Activated CD8-positive, alpha-beta memory T cell treated with anti-CD3 and anti-CD28 coated beads, Interleukin-2, amount 10 ng/mL, durations not matched to agents 7 days and 5 days (primary cell): ENCODE results near the gene NPRL2. TPM values are rescaled to one million over a fixed set of nuclear protein-coding genes. Genes with fewer than 3 reads are reported as not detected.

Experiments used
- ATAC-seq: fragments of 150-1000 bp; cut with Tn5 transposase; one replicate; pipeline ENCODE4 v1.10.0; 2021; ENCODE audit warnings: moderate library complexity
- CTCF ChIA-PET: fragments of 350-600 bp; sonication (Branson Sonifier 250); formaldehyde crosslinking; loops from one replicate; lab custom pipeline; 2021; ENCODE audit warnings: antibody characterized with exemption; lab: Charles Lee
- DNase-seq: peaks from one replicate; pipeline ENCODE4 v3.0.0-alpha.2; 2020
- H3K27ac Mint-ChIP-seq: one replicate; pipeline ENCODE4 v1.8.0; 2021; ENCODE audit warnings: mild to moderate bottlenecking, mixed read lengths
- H3K27me3 Mint-ChIP-seq: one replicate; pipeline ENCODE4 v1.8.0; 2021; ENCODE audit warnings: mixed read lengths
- H3K36me3 Mint-ChIP-seq: one replicate; pipeline ENCODE4 v1.8.0; 2021; ENCODE audit warnings: mild to moderate bottlenecking, mixed read lengths
- H3K4me1 Mint-ChIP-seq: one replicate; pipeline ENCODE4 v1.8.0; 2021; ENCODE audit warnings: mixed read lengths
- H3K4me3 Mint-ChIP-seq: one replicate; pipeline ENCODE4 v1.8.0; 2021; ENCODE audit warnings: mild to moderate bottlenecking, moderate library complexity, mixed read lengths
- H3K9me3 Mint-ChIP-seq: one replicate; pipeline ENCODE4 v1.8.0; 2022; ENCODE audit warnings: low read depth, mixed read lengths
- total RNA-seq, 2 experiments: library from RNA; stranded (reverse); gene quantifications; one replicate each; pipeline ENCODE4 v1.2.3, GENCODE V29; 2021

The NPRL2 gene
- total RNA-seq, result 10 to 100 TPM; 45.3 to 49.7 TPM

- Mint-ChIP-seq H3K4me1 (peaks cover 63% of the 10 kb centered on the region), H3K9me3 (no peaks in the 10 kb centered on the region)
- CTCF ChIA-PET, result interaction anchor here (0.6 to 8.3 kb wide), 12 partner anchors 9 to 261 kb away, joined by 3 to 64 read pairs (median 4); partner anchors contain the start of genes C3orf18, CISH, HEMK1 and TMEM115
These were observed at the start of gene NPRL2, which contains the start of gene CYB561D2 for GRCh38 chr3:50350527-50351322. Gene NPRL2, minus strand, starts transcription at chr3:50350775. Its CDS starts 123 bp downstream, at chr3:50350652. Gene CYB561D2, plus strand, starts transcription at chr3:50350862. Its CDS starts 572 bp downstream, at chr3:50351434.

GRCh38 chr3:50396502-50396901 lies 45.9 kb upstream of the NPRL2 start:
- H3K9me3 Mint-ChIP-seq, result no peaks in the 10 kb centered on the region
- H3K36me3 Mint-ChIP-seq, result no peaks in the 10 kb centered on the region
- peaks cover 14% of the 10 kb centered on the region for H3K4me1 Mint-ChIP-seq
- CTCF ChIA-PET, result interaction anchor here (1.2 kb wide), 1 partner anchor 146 kb away, joined by 4 read pairs; no protein-coding TSS in a partner anchor
- no peak for ATAC-seq
- no peak for DNase-seq
- H3K27me3 Mint-ChIP-seq, result no peaks in the 10 kb centered on the region
- H3K4me3 Mint-ChIP-seq, result no peak overlapping the region
- H3K27ac Mint-ChIP-seq, result no peak overlapping the region

More at GRCh38 chr3:50350527-50351322, at the start of gene NPRL2, which contains the start of gene CYB561D2:
- Mint-ChIP-seq H3K27ac (peak within 1 kb of the TSS; percentile 97), H3K4me3 (peak within 1 kb of the TSS; percentile 93), H3K36me3 (peaks cover 23% of the 10 kb centered on the region), H3K27me3 (no peaks in the 10 kb centered on the region)
- DNase-seq (peak; percentile 100), ATAC-seq (peak; percentile 92)

- CTCF ChIA-PET, result interaction anchor here (1.2 kb wide), 1 partner anchor 147 kb away, joined by 4 read pairs; no protein-coding TSS in a partner anchor
- no peak overlapping the region for H3K4me3 Mint-ChIP-seq
- peaks cover 18% of the 10 kb centered on the region for H3K4me1 Mint-ChIP-seq
- no peak overlapping the region for H3K27ac Mint-ChIP-seq
- no peaks in the 10 kb centered on the region for H3K27me3 Mint-ChIP-seq
- H3K9me3 Mint-ChIP-seq, result no peaks in the 10 kb centered on the region
- H3K36me3 Mint-ChIP-seq, result no peaks in the 10 kb centered on the region
- ATAC-seq (no peak), DNase-seq (no peak)
These were observed 44.7 kb upstream of the NPRL2 start for GRCh38 chr3:50395070-50395860.

GRCh38 chr3:50393061-50393460 lies 42.5 kb upstream of the NPRL2 start:
- Mint-ChIP-seq H3K36me3 (no peaks in the 10 kb centered on the region), H3K4me1 (peaks cover 12% of the 10 kb centered on the region), H3K27me3 (no peaks in the 10 kb centered on the region), H3K4me3 (no peak overlapping the region), H3K9me3 (no peaks in the 10 kb centered on the region), H3K27ac (no peak overlapping the region)
- ATAC-seq (no peak), DNase-seq (no peak)
- CTCF ChIA-PET, result no interaction called here

GRCh38 chr3:50392101-50392715 lies 41.6 kb upstream of the NPRL2 start:
- DNase-seq (no peak), ATAC-seq (no peak)
- H3K27me3 Mint-ChIP-seq, result no peaks in the 10 kb centered on the region
- no peaks in the 10 kb centered on the region for H3K36me3 Mint-ChIP-seq
- CTCF ChIA-PET, result interaction anchor here (1.2 kb wide), 1 partner anchor 151 kb away, joined by 3 read pairs; no protein-coding TSS in a partner anchor
- no peak overlapping the region for H3K27ac Mint-ChIP-seq
- H3K9me3 Mint-ChIP-seq, result no peaks in the 10 kb centered on the region
- peaks cover 11% of the 10 kb centered on the region for H3K4me1 Mint-ChIP-seq
- H3K4me3 Mint-ChIP-seq, result no peak overlapping the region

- CTCF ChIA-PET, result interaction anchor here (1.2 to 1.4 kb wide), 2 partner anchors 21 to 153 kb away, joined by 3 read pairs; no protein-coding TSS in a partner anchor
- no peaks in the 10 kb centered on the region for H3K36me3 Mint-ChIP-seq
- no peak overlapping the region for H3K27ac Mint-ChIP-seq
These were observed 40.1 kb upstream of the NPRL2 start for GRCh38 chr3:50390508-50391224.

GRCh38 chr3:50389414-50389767 lies 38.8 kb upstream of the NPRL2 start:
- H3K36me3 Mint-ChIP-seq, result no peaks in the 10 kb centered on the region
- no peaks in the 10 kb centered on the region for H3K9me3 Mint-ChIP-seq
- no peak for DNase-seq
- no peak overlapping the region for H3K4me3 Mint-ChIP-seq
- H3K27me3 Mint-ChIP-seq, result no peaks in the 10 kb centered on the region
- CTCF ChIA-PET, result no interaction called here
- H3K4me1 Mint-ChIP-seq, result peaks cover 11% of the 10 kb centered on the region
- no peak overlapping the region for H3K27ac Mint-ChIP-seq
- no peak for ATAC-seq

More at GRCh38 chr3:50390508-50391224, 40.1 kb upstream of the NPRL2 start:
- Mint-ChIP-seq H3K27me3 (no peaks in the 10 kb centered on the region), H3K9me3 (no peaks in the 10 kb centered on the region), H3K4me1 (peaks cover 11% of the 10 kb centered on the region), H3K4me3 (no peak overlapping the region)
- no peak for ATAC-seq
- DNase-seq, result no peak

- Mint-ChIP-seq H3K4me1 (peaks cover 11% of the 10 kb centered on the region), H3K4me3 (no peak overlapping the region), H3K36me3 (no peaks in the 10 kb centered on the region), H3K27me3 (no peaks in the 10 kb centered on the region), H3K27ac (no peak overlapping the region), H3K9me3 (no peaks in the 10 kb centered on the region)
- ATAC-seq (no peak), DNase-seq (no peak)
- CTCF ChIA-PET, result no interaction called here
These were observed 38.3 kb upstream of the NPRL2 start for GRCh38 chr3:50388720-50389413.

GRCh38 chr3:50388016-50388719 lies 37.6 kb upstream of the NPRL2 start:
- DNase-seq, result no peak
- no peak for ATAC-seq
- Mint-ChIP-seq H3K36me3 (no peaks in the 10 kb centered on the region), H3K27ac (no peak overlapping the region), H3K27me3 (no peaks in the 10 kb centered on the region), H3K4me3 (no peak overlapping the region), H3K4me1 (peaks cover 11% of the 10 kb centered on the region), H3K9me3 (no peaks in the 10 kb centered on the region)
- CTCF ChIA-PET, result interaction anchor here (1.9 kb wide), 1 partner anchor 39 kb away, joined by 5 read pairs; no protein-coding TSS in a partner anchor

GRCh38 chr3:50385754-50386153 lies 35.2 kb upstream of the NPRL2 start:
- Mint-ChIP-seq H3K36me3 (no peaks in the 10 kb centered on the region), H3K27ac (no peak overlapping the region), H3K9me3 (no peaks in the 10 kb centered on the region), H3K4me3 (no peak overlapping the region), H3K27me3 (no peaks in the 10 kb centered on the region), H3K4me1 (no peaks in the 10 kb centered on the region)
- CTCF ChIA-PET, result interaction anchor here (1.0 kb wide), 1 partner anchor 38 kb away, joined by 5 read pairs; no protein-coding TSS in a partner anchor
- no peak for DNase-seq
- no peak for ATAC-seq

- no peak for ATAC-seq
- Mint-ChIP-seq H3K9me3 (no peaks in the 10 kb centered on the region), H3K27me3 (no peaks in the 10 kb centered on the region), H3K4me1 (no peaks in the 10 kb centered on the region), H3K36me3 (no peaks in the 10 kb centered on the region), H3K4me3 (no peak overlapping the region), H3K27ac (no peak overlapping the region)
- DNase-seq, result no peak
- CTCF ChIA-PET, result interaction anchor here (0.9 kb wide), 1 partner anchor 167 kb away, joined by 3 read pairs; no protein-coding TSS in a partner anchor
These were observed 33.2 kb upstream of the NPRL2 start for GRCh38 chr3:50383750-50384149.
